Neural progenitor cell (in vitro differentiated cells): Measurements from ENCODE around the gene KRTAP10-3.

Source experiments
- CTCF ChIP-seq: fragments of 200-600 bp; sonication (generic); IDR thresholded peaks from 2 replicates; pipeline ENCODE4 v1.5.1; 2017; ENCODE audit warnings: antibody characterized with exemption, mild to moderate bottlenecking
- EZH2 ChIP-seq: fragments of 200-600 bp; sonication (generic); IDR thresholded peaks from 2 replicates; pipeline ENCODE4 v1.6.1; 2017; ENCODE audit warnings: antibody characterized with exemption, mild to moderate bottlenecking, moderate library complexity

- no peak for TF ChIP-seq CTCF
- no peak for TF ChIP-seq EZH2
Measured at GRCh38 chr21:44529011-44529421, 29.6 kb downstream of the KRTAP10-3 start.
